Astrocyte of the spinal cord (primary cell): ENCODE data around the gene OR6B1.

ENCODE experiments used
- DNase-seq: peaks from one replicate; pipeline ENCODE4 v3.0.0; 2011; ENCODE audit warnings: low read depth, low spot score
- H3K4me3 ChIP-seq: 2 replicates; pipeline ENCODE4 v1.5.1; 2011; ENCODE audit warnings: low read depth, mild to moderate bottlenecking, low read length, moderate library complexity
- CTCF ChIP-seq: IDR thresholded peaks from 2 replicates; pipeline ENCODE4 v1.5.1; 2012; ENCODE audit warnings: low read depth, mild to moderate bottlenecking, low read length, inconsistent platforms
- in situ Hi-C: cut with HindIII; loops from 2 replicates; pipeline ENCODE4 v1.10.0; 2017; ENCODE audit warnings: low sequenced_read_pairs

Gene OR6B1

GRCh38 chr7:144011458-144012230, 11.5 kb downstream of the OR6B1 start:
- TF ChIP-seq CTCF = no peak
- no peak overlapping the region for H3K4me3 ChIP-seq
- DNase-seq = no peak
- in situ Hi-C loops = no loop called here

- TF ChIP-seq CTCF = no peak
- in situ Hi-C loops = no loop called here
- DNase-seq = no peak
- no peak overlapping the region for H3K4me3 ChIP-seq
These were observed 17.9 kb downstream of the OR6B1 start for GRCh38 chr7:144018065-144018464.

GRCh38 chr7:144019457-144019856, 19.3 kb downstream of the OR6B1 start:
- TF ChIP-seq CTCF = no peak
- peak; percentile 88 for DNase-seq

GRCh38 chr7:144020340-144020739, 20.2 kb downstream of the OR6B1 start:
- H3K4me3 ChIP-seq = no peak overlapping the region
- in situ Hi-C loops = no loop called here
- no peak for DNase-seq
- TF ChIP-seq CTCF = no peak

More at GRCh38 chr7:144019457-144019856, 19.3 kb downstream of the OR6B1 start:
- no peak overlapping the region for H3K4me3 ChIP-seq
- in situ Hi-C loops = no loop called here

- in situ Hi-C loops = no loop called here
- H3K4me3 ChIP-seq = no peak overlapping the region
- DNase-seq = no peak
- TF ChIP-seq CTCF = no peak
These were observed 22.0 kb downstream of the OR6B1 start for GRCh38 chr7:144022169-144022568.

GRCh38 chr7:144023171-144023827, 23.2 kb downstream of the OR6B1 start:
- no peak for TF ChIP-seq CTCF
- in situ Hi-C loops = no loop called here
- no peak overlapping the region for H3K4me3 ChIP-seq
- DNase-seq = no peak
